ENCODE data around the gene NR5A1. TPM values are rescaled to one million over a fixed set of nuclear protein-coding genes. Genes with fewer than 3 reads are reported as not detected.

Gene NR5A1
- total RNA-seq (2014; rRNA removed; shearing (Covaris generic)) (0.21 and 5.7 TPM in 2 replicates), polyA plus RNA-seq (2016; fragmentation: Nextera tagmentation; extraction: Ambion mirVana) (not detected in 2 replicates)
- long read RNA-seq, partial matches to known transcripts: 0 of 1 reads
- long read RNA-seq, other reads (novel, unspliced or antisense): 1 of 1 reads

GRCh38 chr9:124506931-124507879, at the start of gene NR5A1:
TSS of gene NR5A1 (minus strand) at chr9:124507399. CDS start at chr9:124503395, 4,004 bp downstream.
- H3K9me2 ChIP-seq (ENCODE audit: insufficient read depth): no peaks in the 10 kb centered on the region
- H3K27me3 ChIP-seq (ENCODE audit: insufficient read depth): peaks cover 46% of the 10 kb centered on the region
- Mint-ChIP-seq H3K27me3 (ENCODE audit: insufficient read depth, low read depth, poor library complexity) (peaks cover 50% of the 10 kb centered on the region), H3K4me1 (peaks cover 27% of the 10 kb centered on the region), H3K27ac (no peak within 1 kb of the TSS), H3K9me3 (peaks cover 3% of the 10 kb centered on the region; the same call in 2 of the 3 replicates), H3K4me3 (no peak within 1 kb of the TSS), H3K36me3 (ENCODE audit: low read depth) (no peaks in the 10 kb centered on the region; the same call in 2 of the 3 replicates)
- no peaks in the 10 kb centered on the region for H3K79me2 ChIP-seq (replicated peaks; ENCODE audit: insufficient read depth)
- no peak within 1 kb of the TSS for H3K27ac ChIP-seq (ENCODE audit: low read depth)
- no peak for TF ChIP-seq EZH2phosphoT487 (IDR thresholded peaks at IDR 0.05; ENCODE audit: unreplicated experiment)
- TF ChIP-seq, protein P1, sequence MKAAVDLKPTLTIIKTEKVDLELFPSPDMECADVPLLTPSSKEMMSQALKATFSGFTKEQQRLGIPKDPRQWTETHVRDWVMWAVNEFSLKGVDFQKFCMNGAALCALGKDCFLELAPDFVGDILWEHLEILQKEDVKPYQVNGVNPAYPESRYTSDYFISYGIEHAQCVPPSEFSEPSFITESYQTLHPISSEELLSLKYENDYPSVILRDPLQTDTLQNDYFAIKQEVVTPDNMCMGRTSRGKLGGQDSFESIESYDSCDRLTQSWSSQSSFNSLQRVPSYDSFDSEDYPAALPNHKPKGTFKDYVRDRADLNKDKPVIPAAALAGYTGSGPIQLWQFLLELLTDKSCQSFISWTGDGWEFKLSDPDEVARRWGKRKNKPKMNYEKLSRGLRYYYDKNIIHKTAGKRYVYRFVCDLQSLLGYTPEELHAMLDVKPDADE (IDR thresholded peaks at IDR 0.05): no peak
- no peak for TF ChIP-seq NANOG (IDR thresholded peaks at IDR 0.05; ENCODE audit: borderline replicate concordance)
- TF ChIP-seq JUNB (IDR thresholded peaks at IDR 0.05; ENCODE audit: unreplicated experiment): no peak
- no peak for TF ChIP-seq POLR2AphosphoS5 (IDR thresholded peaks at IDR 0.05; ENCODE audit: low read depth)
- TF ChIP-seq ZNF331 (CRISPR knock-in tag; IDR thresholded peaks at IDR 0.05; ENCODE audit: low read depth): no peak
- TF ChIP-seq EZH2 (IDR thresholded peaks at IDR 0.05; ENCODE audit: low read depth, unreplicated experiment): no peak
- DNase-seq (ENCODE audit: low spot score) (no peak), ATAC-seq (no peak)
- H3K36me3 ChIP-seq (ENCODE audit: insufficient read depth): no peaks in the 10 kb centered on the region
- H3K4me3 ChIP-seq: no peak within 1 kb of the TSS
- no peak within 1 kb of the TSS for H3K4me2 ChIP-seq
- peak within 1 kb of the TSS; percentile 96 for H2AFZ ChIP-seq
- H3F3A ChIP-seq (replicated peaks; ENCODE audit: low read depth): 0 out of 2 replicates have a peak, but pooled peaks cover 3% of the 10 kb centered on the region
- H4K20me1 ChIP-seq (replicated peaks; ENCODE audit: insufficient read depth): no peaks in the 10 kb centered on the region
- H3K4me1 ChIP-seq (ENCODE audit: insufficient read depth): peaks cover 15% of the 10 kb centered on the region; the same call in 1 of the 2 replicates

DNA sequence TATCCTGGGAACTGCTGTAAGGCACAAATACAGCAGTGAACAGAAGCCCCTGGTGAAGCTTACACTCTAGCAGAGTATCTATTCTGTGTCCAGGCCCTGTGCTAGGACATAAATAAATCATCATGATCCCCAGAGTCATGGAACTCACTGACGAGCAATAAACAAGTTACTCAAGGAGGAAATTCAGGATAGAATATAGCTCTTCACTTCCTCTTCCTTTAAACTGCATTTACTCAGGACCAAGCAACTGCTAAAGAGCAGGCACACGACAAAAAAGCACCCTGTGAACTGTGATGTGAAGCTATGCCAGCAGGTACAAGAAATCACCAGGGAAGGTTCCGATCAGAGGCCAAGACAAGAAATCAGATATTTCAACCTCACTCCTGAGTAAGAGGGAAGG, 47.8 kb upstream of the NR5A1 start:
- DNase-seq (ENCODE audit: low spot score) (no peak), ATAC-seq (no peak)
- no peaks in the 10 kb centered on the region for H3K36me3 ChIP-seq (ENCODE audit: insufficient read depth)
- no peak overlapping the region for H3K4me3 ChIP-seq
- H3K36me3 Mint-ChIP-seq (ENCODE audit: low read depth): peaks cover 5% of the 10 kb centered on the region; the same call in 1 of the 3 replicates
- peaks cover 1% of the 10 kb centered on the region for H3K27me3 Mint-ChIP-seq (ENCODE audit: insufficient read depth, low read depth, poor library complexity)
- no peaks in the 10 kb centered on the region for H3K27me3 ChIP-seq (ENCODE audit: insufficient read depth)
- H3K27ac ChIP-seq (ENCODE audit: low read depth): no peak overlapping the region
- peaks cover 24% of the 10 kb centered on the region for H3K79me2 ChIP-seq (replicated peaks; ENCODE audit: insufficient read depth)
- no peak overlapping the region for H3K27ac Mint-ChIP-seq
- peaks cover 23% of the 10 kb centered on the region for H3K4me1 Mint-ChIP-seq
- H3K9me3 Mint-ChIP-seq: no peaks in the 10 kb centered on the region
- H2AFZ ChIP-seq: no peak overlapping the region
- H3K4me2 ChIP-seq: no peak overlapping the region
- H3K4me1 ChIP-seq (ENCODE audit: insufficient read depth): peaks cover 22% of the 10 kb centered on the region; the same call in 1 of the 2 replicates
- no peaks in the 10 kb centered on the region for H4K20me1 ChIP-seq (replicated peaks; ENCODE audit: insufficient read depth)
- H3F3A ChIP-seq (replicated peaks; ENCODE audit: low read depth): no peaks in the 10 kb centered on the region
- no peak overlapping the region for H3K4me3 Mint-ChIP-seq
- no peaks in the 10 kb centered on the region for H3K9me2 ChIP-seq (ENCODE audit: insufficient read depth)
- no peak for TF ChIP-seq POLR2AphosphoS5 (IDR thresholded peaks at IDR 0.05; ENCODE audit: low read depth)
- no peak for TF ChIP-seq ZNF331 (CRISPR knock-in tag; IDR thresholded peaks at IDR 0.05; ENCODE audit: low read depth)
- no peak for TF ChIP-seq ZNF114 (CRISPR knock-in tag; IDR thresholded peaks at IDR 0.05)
- TF ChIP-seq, protein P1 (IDR thresholded peaks at IDR 0.05): no peak
- TF ChIP-seq STAT1 (IDR thresholded peaks at IDR 0.05; ENCODE audit: unreplicated experiment): no peak
- TF ChIP-seq REST (IDR thresholded peaks at IDR 0.05; ENCODE audit: unreplicated experiment): no peak
- no peak for TF ChIP-seq NANOG (IDR thresholded peaks at IDR 0.05; ENCODE audit: borderline replicate concordance)
- TF ChIP-seq EZH2phosphoT487 (IDR thresholded peaks at IDR 0.05; ENCODE audit: unreplicated experiment): no peak

Data from GM23338 (cell line).